ENCODE results near the gene SIGLEC1. TPM values are rescaled to one million over a fixed set of nuclear protein-coding genes. Genes with fewer than 3 reads are reported as not detected.

Gene SIGLEC1
- total RNA-seq, 1 experiment from 2014 or later = not detected

- ChIA-PET CTCF (no interaction called here), POLR2A (ENCODE audit: unreplicated experiment) (no interaction called here)
- Histone ChIP-seq H3K27me3 (ENCODE audit: insufficient read depth, low read depth) (peaks cover 11% of the 10 kb centered on the region; the same call in 1 of the 2 replicates), H3K9me2 (ENCODE audit: insufficient read depth) (no peaks in the 10 kb centered on the region), H3K4me2 (no peak overlapping the region), H4K20me1 (ENCODE audit: insufficient read depth) (no peaks in the 10 kb centered on the region), H3K27ac (no peak overlapping the region), H3K79me2 (ENCODE audit: low read depth) (no peaks in the 10 kb centered on the region), H3K36me3 (ENCODE audit: low read depth) (no peaks in the 10 kb centered on the region), H2AFZ (no peak overlapping the region), H3F3A (ENCODE audit: insufficient read depth, low read depth) (peaks cover 8% of the 10 kb centered on the region; the same call in 1 of the 2 replicates), H3K4me1 (replicated peaks; ENCODE audit: insufficient read depth) (peaks cover 6% of the 10 kb centered on the region), H3K4me3 (no peak overlapping the region), H3K9me3 (ENCODE audit: insufficient read depth, low read depth) (no peaks in the 10 kb centered on the region)
- intact Hi-C loops (cut with micrococcal nuclease; ENCODE audit: unreplicated experiment) = no loop called here
- DNase-seq = no peak
- TF ChIP-seq CTCF (conservative IDR thresholded peaks at IDR 0.05) = no peak
- TF ChIP-seq EZH2 (IDR thresholded peaks at IDR 0.05; ENCODE audit: low read depth) = no peak
- BruUV-seq (replicated peaks) = no TSS peak
These were observed 10.9 kb upstream of the SIGLEC1 start for GRCh38 chr20:3723284-3723683.

GRCh38 chr20:3721912-3722311 lies 9.5 kb upstream of the SIGLEC1 start:
- no peaks in the 10 kb centered on the region for H3K79me2 ChIP-seq (ENCODE audit: low read depth)
- H3K36me3 ChIP-seq (ENCODE audit: low read depth) = no peaks in the 10 kb centered on the region
- no peaks in the 10 kb centered on the region for H3F3A ChIP-seq (ENCODE audit: insufficient read depth, low read depth)
- no peaks in the 10 kb centered on the region for H3K9me3 ChIP-seq (ENCODE audit: insufficient read depth, low read depth)
- no peak overlapping the region for H3K4me2 ChIP-seq
- no peaks in the 10 kb centered on the region for H4K20me1 ChIP-seq (ENCODE audit: insufficient read depth)
- H3K4me3 ChIP-seq = no peak overlapping the region
- CTCF ChIA-PET = no interaction called here
- peaks cover 8% of the 10 kb centered on the region; the same call in 1 of the 2 replicates for H3K27me3 ChIP-seq (ENCODE audit: insufficient read depth, low read depth)
- intact Hi-C loops (cut with micrococcal nuclease; ENCODE audit: unreplicated experiment) = no loop called here
- DNase-seq = no peak
- H3K27ac ChIP-seq = no peak overlapping the region
- H3K4me1 ChIP-seq (replicated peaks; ENCODE audit: insufficient read depth) = no peaks in the 10 kb centered on the region
- POLR2A ChIA-PET (ENCODE audit: unreplicated experiment) = no interaction called here
- TF ChIP-seq EZH2 (IDR thresholded peaks at IDR 0.05; ENCODE audit: low read depth) (no peak), CTCF (conservative IDR thresholded peaks at IDR 0.05) (no peak)
- H3K9me2 ChIP-seq (ENCODE audit: insufficient read depth) = no peaks in the 10 kb centered on the region
- H2AFZ ChIP-seq = no peak overlapping the region
- no TSS peak for BruUV-seq (replicated peaks)

- Histone ChIP-seq H3K79me2 (ENCODE audit: low read depth) (no peaks in the 10 kb centered on the region), H3K9me3 (ENCODE audit: insufficient read depth, low read depth) (no peaks in the 10 kb centered on the region), H3K4me2 (no peak overlapping the region), H3K9me2 (ENCODE audit: insufficient read depth) (no peaks in the 10 kb centered on the region), H3K27me3 (ENCODE audit: insufficient read depth, low read depth) (peaks cover 6% of the 10 kb centered on the region; the same call in 1 of the 2 replicates), H3F3A (ENCODE audit: insufficient read depth, low read depth) (no peaks in the 10 kb centered on the region), H4K20me1 (ENCODE audit: insufficient read depth) (no peaks in the 10 kb centered on the region), H3K4me1 (replicated peaks; ENCODE audit: insufficient read depth) (no peaks in the 10 kb centered on the region), H3K4me3 (no peak overlapping the region), H2AFZ (no peak overlapping the region), H3K27ac (no peak overlapping the region), H3K36me3 (ENCODE audit: low read depth) (no peaks in the 10 kb centered on the region)
- no peak for TF ChIP-seq CTCF (conservative IDR thresholded peaks at IDR 0.05)
- no peak for TF ChIP-seq EZH2 (IDR thresholded peaks at IDR 0.05; ENCODE audit: low read depth)
- POLR2A ChIA-PET (ENCODE audit: unreplicated experiment) = no interaction called here
- no TSS peak for BruUV-seq (replicated peaks)
- no peak for DNase-seq
- intact Hi-C loops (cut with micrococcal nuclease; ENCODE audit: unreplicated experiment) = no loop called here
- CTCF ChIA-PET = no interaction called here
These were observed 8.2 kb upstream of the SIGLEC1 start for GRCh38 chr20:3720626-3721025.

All from PC-9 (cell line).